GM23338 (cell line): ENCODE results near the gene BRPF3. TPM values are rescaled to one million over a fixed set of nuclear protein-coding genes. Genes with fewer than 3 reads are reported as not detected.

Experiments
- ATAC-seq: fragments of 200-7000 bp; cut with Tn5 transposase; 3 replicates; pipeline ENCODE4 v1.9.1; 2020
- DNase-seq: peaks from one replicate; pipeline ENCODE4 v3.0.0-alpha.2; 2015; ENCODE audit warnings: low spot score
- H2AFZ ChIP-seq: fragments of 200-600 bp; sonication (generic); 2 replicates; pipeline ENCODE4 v1.8.0; 2016; ENCODE audit warnings: antibody characterized with exemption, mild to moderate bottlenecking, moderate library complexity
- H3F3A ChIP-seq: fragments of 200-600 bp; sonication (generic); replicated peaks from 2 replicates; pipeline ENCODE4 v1.8.0; 2017; ENCODE audit warnings: antibody characterized with exemption, mixed run types, low read depth
- H3K27ac ChIP-seq: fragments of 200-600 bp; sonication (generic); 2 replicates; pipeline ENCODE4 v1.6.1; 2016; ENCODE audit warnings: low read depth
- H3K27me3 ChIP-seq: fragments of 200-600 bp; sonication (generic); 2 replicates; pipeline ENCODE4 v1.8.0; 2016; ENCODE audit warnings: mild to moderate bottlenecking, mixed run types, moderate library complexity; ENCODE audit not compliant: insufficient read depth
- H3K36me3 ChIP-seq: fragments of 200-600 bp; sonication (generic); 2 replicates; pipeline ENCODE4 v1.8.0; 2016; ENCODE audit warnings: mild to moderate bottlenecking; ENCODE audit not compliant: insufficient read depth
- H3K4me1 ChIP-seq: fragments of 200-600 bp; sonication (generic); 2 replicates; pipeline ENCODE4 v1.8.0; 2016; ENCODE audit warnings: mild to moderate bottlenecking, moderate library complexity; ENCODE audit not compliant: insufficient read depth
- H3K4me2 ChIP-seq: fragments of 200-600 bp; sonication (generic); 2 replicates; pipeline ENCODE4 v1.7.1; 2017; ENCODE audit warnings: mixed run types
- H3K4me3 ChIP-seq: fragments of 200-600 bp; sonication (generic); 2 replicates; pipeline ENCODE4 v1.6.1; 2016; ENCODE audit warnings: mixed run types
- H3K79me2 ChIP-seq: fragments of 200-600 bp; sonication (generic); replicated peaks from 2 replicates; pipeline ENCODE4 v1.8.0; 2017; ENCODE audit warnings: mild to moderate bottlenecking; ENCODE audit not compliant: insufficient read depth
- H3K9me2 ChIP-seq: fragments of 200-600 bp; sonication (generic); 2 replicates; pipeline ENCODE4 v1.8.0; 2017; ENCODE audit not compliant: insufficient read depth
- H4K20me1 ChIP-seq: fragments of 200-600 bp; sonication (generic); replicated peaks from 2 replicates; pipeline ENCODE4 v1.8.0; 2017; ENCODE audit warnings: mild to moderate bottlenecking; ENCODE audit not compliant: insufficient read depth
- H3K27ac Mint-ChIP-seq: 2 replicates; pipeline ENCODE4 v1.8.0; 2020; ENCODE audit warnings: inconsistent platforms, mild to moderate bottlenecking, moderate library complexity, mixed read lengths
- H3K27me3 Mint-ChIP-seq: 3 replicates; pipeline ENCODE4 v1.8.0; 2022; ENCODE audit warnings: low read depth, mild to moderate bottlenecking, moderate library complexity, mixed read lengths, inconsistent platforms; ENCODE audit not compliant: insufficient read depth, poor library complexity
- H3K36me3 Mint-ChIP-seq: 3 replicates; pipeline ENCODE4 v1.8.0; 2021; ENCODE audit warnings: low read depth, mild to moderate bottlenecking, inconsistent platforms, moderate library complexity, mixed read lengths
- H3K4me1 Mint-ChIP-seq: 3 replicates; pipeline ENCODE4 v1.8.0; 2020; ENCODE audit warnings: mild to moderate bottlenecking, inconsistent platforms, mixed read lengths
- H3K4me3 Mint-ChIP-seq: 3 replicates; pipeline ENCODE4 v1.8.0; 2021; ENCODE audit warnings: moderate library complexity, mild to moderate bottlenecking, inconsistent platforms, mixed read lengths
- H3K9me3 Mint-ChIP-seq: 3 replicates; pipeline ENCODE4 v1.8.0; 2020; ENCODE audit warnings: moderate library complexity, mild to moderate bottlenecking, inconsistent platforms, mixed read lengths
- CREB1 ChIP-seq: fragments of 250-450 bp; sonication (Bioruptor Pico); IDR thresholded peaks from 2 replicates; pipeline ENCODE4 v1.5.0; 2020; ENCODE audit warnings: low read depth, mild to moderate bottlenecking, moderate library complexity
- ETS1 ChIP-seq: IDR thresholded peaks from 2 replicates; pipeline ENCODE4 v1.6.1; 2016; ENCODE audit warnings: antibody characterized with exemption
- EZH2 ChIP-seq: fragments of 200-600 bp; sonication (generic); IDR thresholded peaks from one replicate; pipeline ENCODE4 v1.8.0; 2017; ENCODE audit warnings: antibody characterized with exemption, mild to moderate bottlenecking, low read depth; ENCODE audit not compliant: unreplicated experiment
- EZH2phosphoT487 ChIP-seq: fragments of 200-600 bp; sonication (generic); IDR thresholded peaks from one replicate; pipeline ENCODE4 v1.8.1; 2018; ENCODE audit warnings: antibody characterized with exemption; ENCODE audit not compliant: unreplicated experiment
- JUNB ChIP-seq: IDR thresholded peaks from one replicate; pipeline ENCODE4 v1.6.1; 2016; ENCODE audit warnings: antibody characterized with exemption; ENCODE audit not compliant: unreplicated experiment
- NANOG ChIP-seq: IDR thresholded peaks from 2 replicates; pipeline ENCODE4 v1.6.1; 2016; ENCODE audit warnings: antibody characterized with exemption, borderline replicate concordance
- POLR2AphosphoS5 ChIP-seq: IDR thresholded peaks from 2 replicates; pipeline ENCODE4 v1.6.1; 2016; ENCODE audit warnings: antibody characterized with exemption, low read depth
- REST ChIP-seq: IDR thresholded peaks from one replicate; pipeline ENCODE4 v1.6.1; 2018; ENCODE audit warnings: antibody characterized with exemption; ENCODE audit not compliant: unreplicated experiment
- STAT1 ChIP-seq: IDR thresholded peaks from one replicate; pipeline ENCODE4 v1.6.1; 2016; ENCODE audit warnings: antibody characterized with exemption; ENCODE audit not compliant: unreplicated experiment
- ZNF114 ChIP-seq: fragments of 250-450 bp; sonication (Bioruptor Pico); IDR thresholded peaks from 2 replicates; pipeline ENCODE4 v1.5.0; 2020; ENCODE audit warnings: mild to moderate bottlenecking, moderate library complexity
- ZNF331 ChIP-seq: fragments of 250-450 bp; sonication (Bioruptor Pico); IDR thresholded peaks from 2 replicates; pipeline ENCODE4 v1.5.0; 2020; ENCODE audit warnings: low read depth, mild to moderate bottlenecking, moderate library complexity
- ZNF462 ChIP-seq: fragments of 250-450 bp; sonication (Bioruptor Pico); IDR thresholded peaks from 2 replicates; pipeline ENCODE4 v1.5.0; 2020; ENCODE audit warnings: mild to moderate bottlenecking, moderate library complexity
- polyA plus RNA-seq: library from polyadenylated mRNA; unstranded; fragments of >200 nt; fragmentation: Nextera tagmentation; extraction: Ambion mirVana; gene quantifications from 2 replicates; pipeline ENCODE4 v1.2.1, GENCODE V29; 2016
- total RNA-seq: library from RNA; depleted of rRNA; stranded (reverse); fragments of >200 nt; shearing (Covaris generic); gene quantifications from 2 replicates; pipeline ENCODE4 v1.2.3, GENCODE V29; 2014
- TF ChIP-seq, protein P1 (sequence below), 2 experiments: fragments of 200-600 bp in 1 of 2; sonication (generic) in 1 of 2; conservative IDR thresholded peaks; 2 replicates each; pipeline versions ENCODE4 v1.5.1 to v1.6.1; 2016 to 2017; ENCODE audit warnings: antibody characterized with exemption in 2 of 2, low read depth in 2 of 2, mild to moderate bottlenecking in 2 of 2, moderate library complexity in 1 of 2

The BRPF3 gene
- total and polyA plus RNA-seq, 2 experiments from 2014 or later = 11.8 to 33.2 TPM

DNA sequence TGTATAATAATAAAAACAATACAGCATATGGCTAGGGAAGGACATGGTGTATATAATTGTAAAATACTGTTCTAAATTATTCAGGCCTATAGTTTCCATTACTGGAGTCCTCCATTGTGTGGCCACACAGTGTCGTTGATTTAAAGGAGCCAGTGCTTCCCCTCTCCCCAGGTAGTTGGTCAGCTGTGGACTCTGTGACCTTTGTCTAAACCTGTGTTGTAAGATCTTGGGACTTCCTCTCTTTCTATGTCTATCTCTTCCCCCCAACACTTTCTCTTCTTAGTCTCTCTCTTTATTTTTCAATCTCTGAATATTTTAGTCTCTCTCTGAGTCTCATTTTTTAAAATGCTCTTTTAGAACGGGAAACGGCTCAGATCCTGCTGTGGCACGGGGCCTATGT lies 35.6 kb downstream of the BRPF3 start:
- H4K20me1 ChIP-seq = peaks cover 5% of the 10 kb centered on the region; the same call in 1 of the 2 replicates
- TF ChIP-seq ZNF114 (CRISPR knock-in tag) (no peak), ZNF331 (CRISPR knock-in tag) (no peak), STAT1 (no peak), ETS1 (no peak), CREB1 (CRISPR knock-in tag) (no peak), REST (no peak), JUNB (no peak), EZH2phosphoT487 (no peak), NANOG (no peak), EZH2 (no peak), POLR2AphosphoS5 (no peak), ZNF462 (CRISPR knock-in tag) (no peak)
- TF ChIP-seq, protein P1, sequence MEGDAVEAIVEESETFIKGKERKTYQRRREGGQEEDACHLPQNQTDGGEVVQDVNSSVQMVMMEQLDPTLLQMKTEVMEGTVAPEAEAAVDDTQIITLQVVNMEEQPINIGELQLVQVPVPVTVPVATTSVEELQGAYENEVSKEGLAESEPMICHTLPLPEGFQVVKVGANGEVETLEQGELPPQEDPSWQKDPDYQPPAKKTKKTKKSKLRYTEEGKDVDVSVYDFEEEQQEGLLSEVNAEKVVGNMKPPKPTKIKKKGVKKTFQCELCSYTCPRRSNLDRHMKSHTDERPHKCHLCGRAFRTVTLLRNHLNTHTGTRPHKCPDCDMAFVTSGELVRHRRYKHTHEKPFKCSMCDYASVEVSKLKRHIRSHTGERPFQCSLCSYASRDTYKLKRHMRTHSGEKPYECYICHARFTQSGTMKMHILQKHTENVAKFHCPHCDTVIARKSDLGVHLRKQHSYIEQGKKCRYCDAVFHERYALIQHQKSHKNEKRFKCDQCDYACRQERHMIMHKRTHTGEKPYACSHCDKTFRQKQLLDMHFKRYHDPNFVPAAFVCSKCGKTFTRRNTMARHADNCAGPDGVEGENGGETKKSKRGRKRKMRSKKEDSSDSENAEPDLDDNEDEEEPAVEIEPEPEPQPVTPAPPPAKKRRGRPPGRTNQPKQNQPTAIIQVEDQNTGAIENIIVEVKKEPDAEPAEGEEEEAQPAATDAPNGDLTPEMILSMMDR (conservative IDR thresholded peaks at IDR 0.05; ENCODE audit: low read depth in 2 of 2) = no peak
- H3K36me3 ChIP-seq = no peaks in the 10 kb centered on the region; the same call in 1 of the 2 replicates
- no peaks in the 10 kb centered on the region for H3K9me3 Mint-ChIP-seq
- 0 out of 2 replicates have a peak, but pooled peaks cover 4% of the 10 kb centered on the region for H3K4me1 ChIP-seq
- no peaks in the 10 kb centered on the region for H3K9me2 ChIP-seq
- H3K4me2 ChIP-seq = no peak overlapping the region
- no peak overlapping the region for H3K27ac Mint-ChIP-seq
- H3K36me3 Mint-ChIP-seq = peaks cover 26% of the 10 kb centered on the region
- no peaks in the 10 kb centered on the region for H3K27me3 ChIP-seq
- no peaks in the 10 kb centered on the region for H3K79me2 ChIP-seq
- no peak overlapping the region for H2AFZ ChIP-seq
- no peak overlapping the region for H3K27ac ChIP-seq
- no peak overlapping the region for H3K4me3 ChIP-seq
- H3F3A ChIP-seq = no peaks in the 10 kb centered on the region
- peaks cover 3% of the 10 kb centered on the region; the same call in 1 of the 3 replicates for H3K4me1 Mint-ChIP-seq
- H3K27me3 Mint-ChIP-seq = no peaks in the 10 kb centered on the region
- ATAC-seq (no peak), DNase-seq (no peak)
- H3K4me3 Mint-ChIP-seq = no peak overlapping the region
